Lower leg skin (tissue), 4 donors: Measurements from ENCODE around the gene IFFO2. TPM values are rescaled to one million over a fixed set of nuclear protein-coding genes. Genes with fewer than 3 reads are reported as not detected.

Source experiments
- DNase-seq, 2 donors: peaks; one replicate each; pipeline ENCODE4 v3.0.0-alpha.2; 2019; ENCODE audit warnings: low spot score in 2 of 2
- H3K4me3 ChIP-seq: fragments of 200-600 bp; sonication (generic); 2 replicates; pipeline ENCODE4 v1.5.1; 2017; ENCODE audit warnings: mild to moderate bottlenecking, low read depth; ENCODE audit not compliant: poor library complexity, severe bottlenecking
- CTCF ChIP-seq, 3 donors: fragments of 450-650 bp; IDR thresholded peaks; one replicate each; pipeline ENCODE4 v1.5.1; 2016; ENCODE audit warnings: antibody characterized with exemption in 3 of 3, mild to moderate bottlenecking in 3 of 3, moderate library complexity in 2 of 3
- POLR2A ChIP-seq, 2 donors: fragments of 450-650 bp; IDR thresholded peaks; one replicate each; pipeline ENCODE4 v1.6.1; 2016 to 2017; ENCODE audit warnings: antibody characterized with exemption in 2 of 2, mild to moderate bottlenecking in 1 of 2, moderate library complexity in 1 of 2
- WGBS, 2 donors: methylation state at CpG; one replicate each; pipeline ENCODE4 v1.1.5; 2018; 5-methylcytosine and 5-hydroxymethylcytosine counted together
- intact Hi-C: fragments of 100-400 bp; cut with DNase I; formaldehyde crosslinking; loops from one replicate; pipeline ENCODE4 v1.15.0; 2023; ENCODE audit warnings: low total_unique reads
- total RNA-seq, 4 donors: library from RNA; depleted of rRNA; stranded (reverse); fragments of >200 nt; gene quantifications; one replicate each; pipeline ENCODE4 v1.1.0, GENCODE V29; 2016

IFFO2 gene
- total RNA-seq, 4 donors from 2014 or later, result 317 to 562 (median 451) TPM

DNA sequence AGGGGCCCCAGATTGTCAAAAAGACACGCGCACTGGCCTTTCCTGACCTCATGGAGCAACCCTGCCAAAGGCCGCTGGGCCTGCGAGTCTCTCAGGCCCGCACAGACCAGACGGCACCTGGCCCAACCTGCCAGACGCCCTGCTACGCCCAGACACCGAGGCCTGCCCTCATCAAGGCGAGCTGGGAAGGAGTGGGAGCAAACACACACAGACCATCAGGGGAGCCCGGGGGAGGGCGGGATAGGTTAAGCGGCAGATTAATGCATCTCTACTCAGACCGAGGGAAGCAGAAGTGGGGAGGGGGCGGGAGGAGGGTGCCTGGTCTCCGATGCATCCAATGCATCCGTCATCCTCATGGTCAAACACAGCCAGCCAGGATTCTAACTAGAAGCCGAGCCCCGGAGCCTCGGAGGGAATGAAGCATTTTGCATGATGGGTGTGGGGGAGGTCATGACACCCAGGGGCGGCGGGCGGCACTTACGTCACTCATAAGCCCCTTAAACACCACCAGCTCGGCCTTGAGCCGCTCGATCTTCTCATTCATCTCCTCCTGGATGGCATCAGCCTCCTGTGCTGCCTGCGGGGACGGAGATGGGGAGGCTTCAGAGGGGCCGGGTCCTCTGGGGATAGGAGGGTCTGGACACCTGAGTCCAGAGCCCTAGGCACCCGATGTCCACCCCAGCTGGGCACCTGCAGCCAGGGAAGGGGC lies 37.1 kb downstream of the IFFO2 start:
- 81 to 90% methylated on average over 29 to 31 of the region's 31 CpGs for WGBS, 2 donors
- H3K4me3 ChIP-seq, result no peak overlapping the region
- DNase-seq, result no peak
- intact Hi-C loops, result no loop called here
- TF ChIP-seq CTCF (IDR thresholded peaks at IDR 0.05), result no peak
- TF ChIP-seq POLR2A (IDR thresholded peaks at IDR 0.05), result no peak

GRCh38 chr1:18918417-18918816 lies 38.1 kb downstream of the IFFO2 start:
- intact Hi-C loops, result no loop called here
- TF ChIP-seq CTCF (IDR thresholded peaks at IDR 0.05), result no peak
- no peak for TF ChIP-seq POLR2A (IDR thresholded peaks at IDR 0.05)
- no peak overlapping the region for H3K4me3 ChIP-seq
- 92 to 94% methylated on average over 14 of the region's 14 CpGs for WGBS, 2 donors
- DNase-seq, result no peak

GRCh38 chr1:18917071-18917799 lies 39.2 kb downstream of the IFFO2 start:
- intact Hi-C loops, result no loop called here

GRCh38 chr1:18915341-18915740 lies 41.1 kb downstream of the IFFO2 start:
- intact Hi-C loops, result no loop called here
- 85 to 90% methylated on average over 7 of the region's 7 CpGs for WGBS, 2 donors
- H3K4me3 ChIP-seq, result no peak overlapping the region
- no peak for TF ChIP-seq POLR2A (IDR thresholded peaks at IDR 0.05)
- no peak for TF ChIP-seq CTCF (IDR thresholded peaks at IDR 0.05)
- DNase-seq, result no peak

More at GRCh38 chr1:18917071-18917799, 39.2 kb downstream of the IFFO2 start:
- no peak for TF ChIP-seq POLR2A (IDR thresholded peaks at IDR 0.05)
- no peak for TF ChIP-seq CTCF (IDR thresholded peaks at IDR 0.05)
- WGBS, 2 donors, result 80 to 81% methylated on average over 30 of the region's 30 CpGs
- H3K4me3 ChIP-seq, result no peak overlapping the region
- no peak for DNase-seq

- TF ChIP-seq POLR2A (IDR thresholded peaks at IDR 0.05) (no peak), CTCF (IDR thresholded peaks at IDR 0.05) (peak in 1 of 3 donors; percentile 65)
- H3K4me3 ChIP-seq, result no peak overlapping the region
- DNase-seq, result peak; percentile 71 to 97
- 27 to 28% methylated on average over 21 to 22 of the region's 22 CpGs for WGBS, 2 donors
- intact Hi-C loops, result no loop called here
Observed at GRCh38 chr1:18913065-18913835, 43.2 kb downstream of the IFFO2 start.
